ENCODE measurements around the gene UTP3.
"Not testable (repeated sequence)": the region's sequence is repeated elsewhere in the genome, so short reads cannot be mapped to it uniquely, and the experiment has no call there.

The UTP3 gene

GRCh38 chr4:70687821-70688794 is at the start of gene UTP3:
Gene UTP3, plus strand, starts transcription at chr4:70688532. Its CDS starts 146 bp downstream, at chr4:70688678.
- peak; percentile 94 for DNase-seq

GRCh38 chr4:70640192-70640591 is 48.1 kb upstream of the UTP3 start:
- DNase-seq = no peak

GRCh38 chr4:70650741-70651140 is 37.6 kb upstream of the UTP3 start:
- not testable (repeated sequence) for DNase-seq

GRCh38 chr4:70651864-70652506 is 36.3 kb upstream of the UTP3 start:
- no peak for DNase-seq

GRCh38 chr4:70654605-70655011 is 33.7 kb upstream of the UTP3 start:
- no peak for DNase-seq

GRCh38 chr4:70657326-70657725 is 31.0 kb upstream of the UTP3 start:
- DNase-seq = no peak

GRCh38 chr4:70658418-70658817 is 29.9 kb upstream of the UTP3 start:
- no peak for DNase-seq

- DNase-seq = no peak
These were observed 28.2 kb upstream of the UTP3 start for GRCh38 chr4:70660106-70660505.

GRCh38 chr4:70661309-70661922 is 26.9 kb upstream of the UTP3 start:
- not testable (repeated sequence) for DNase-seq

- DNase-seq = no peak
These were observed 22.0 kb upstream of the UTP3 start, which contains the start of gene JCHAIN for GRCh38 chr4:70666369-70666768. Gene JCHAIN, minus strand, starts transcription at chr4:70666508. Its CDS starts 18 bp downstream, at chr4:70666490.

GRCh38 chr4:70667740-70668535 is 20.4 kb upstream of the UTP3 start:
- no peak for DNase-seq

- DNase-seq = no peak
These were observed 17.9 kb upstream of the UTP3 start for GRCh38 chr4:70670332-70671014.

GRCh38 chr4:70671091-70671490 is 17.2 kb upstream of the UTP3 start:
- DNase-seq = no peak

- DNase-seq = no peak
These were observed 14.1 kb upstream of the UTP3 start for GRCh38 chr4:70674191-70674590.

GRCh38 chr4:70674731-70675130 is 13.6 kb upstream of the UTP3 start:
- DNase-seq = no peak

- DNase-seq = no peak
These were observed 11.7 kb upstream of the UTP3 start for GRCh38 chr4:70676554-70677090.

GRCh38 chr4:70678383-70678999 is 9.8 kb upstream of the UTP3 start:
- DNase-seq = no peak

- DNase-seq = no peak
These were observed 7.4 kb upstream of the UTP3 start for GRCh38 chr4:70680934-70681333.

GRCh38 chr4:70681704-70682103 is 6.6 kb upstream of the UTP3 start:
- no peak for DNase-seq

- DNase-seq = not testable (repeated sequence)
These were observed 6.2 kb upstream of the UTP3 start for GRCh38 chr4:70682142-70682541.

GRCh38 chr4:70687392-70687791 is 940 bp upstream of the UTP3 start:
- no peak for DNase-seq

Measured in NCI-H1048 (cell line).